ENCODE measurements around the gene ZBTB1. TPM values are rescaled to one million over a fixed set of nuclear protein-coding genes. Genes with fewer than 3 reads are reported as not detected.
"Not testable (repeated sequence)": the region's sequence is repeated elsewhere in the genome, so short reads cannot be mapped to it uniquely, and the experiment has no call there.

ZBTB1 gene
- total and polyA plus RNA-seq, 10 donors: 25.4 to 84.2 (median 57.5) TPM

DNA sequence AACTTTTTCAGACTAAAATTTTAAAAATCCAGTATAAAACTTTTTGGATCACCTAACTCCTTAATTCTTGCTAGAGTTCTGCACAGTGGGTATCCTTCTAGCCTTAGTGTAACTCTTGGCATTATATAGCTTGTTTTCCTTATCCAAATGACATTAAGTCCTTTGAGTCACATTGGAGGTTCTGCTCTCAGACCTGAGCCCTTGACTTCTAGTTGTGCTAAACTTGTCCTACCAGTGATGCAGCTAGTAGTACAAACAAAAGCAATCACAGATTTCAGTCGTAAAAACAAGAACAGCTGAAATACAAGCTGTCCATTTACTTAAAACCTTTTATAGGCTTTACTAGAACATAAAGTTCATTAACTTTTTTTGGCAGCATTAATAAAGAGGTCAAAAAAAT lies 10.5 kb downstream of the ZBTB1 start:
- Histone ChIP-seq H3K27me3 (replicated peaks in 1 of 7) (no peaks in the 10 kb centered on the region), H3K4me1 (peaks cover 27 to 86% (median 72%) of the 10 kb centered on the region in 6 donors), H3K36me3 (peaks cover 0 to 9% (median 0%) of the 10 kb centered on the region in 6 donors), H3K9me3 (no peaks in the 10 kb centered on the region), H3K27ac (no peak overlapping the region), H3K4me3 (no peak overlapping the region)
- TF ChIP-seq CTCF (IDR thresholded peaks at IDR 0.05 in 8 of 11, conservative IDR thresholded peaks at IDR 0.05 in 3 of 11) (no peak), POLR2AphosphoS5 (IDR thresholded peaks at IDR 0.05) (no peak), POLR2A (IDR thresholded peaks at IDR 0.05) (no peak)
- no peak for DNase-seq
- 62 to 84% (median 69%) methylated on average over 1 of the region's 1 CpG for WGBS, 5 donors
- intact Hi-C loops (cut with DNase I; ENCODE audit: low total_unique reads): no loop called here

GRCh38 chr14:64516969-64517368 lies 12.4 kb downstream of the ZBTB1 start:
- Histone ChIP-seq H3K4me1 (peaks cover 14 to 86% (median 53%) of the 10 kb centered on the region in 6 donors), H3K9me3 (no peaks in the 10 kb centered on the region), H3K27me3 (replicated peaks in 1 of 7) (no peaks in the 10 kb centered on the region), H3K27ac (no peak overlapping the region), H3K4me3 (no peak overlapping the region), H3K36me3 (peaks cover 0 to 21% (median 7%) of the 10 kb centered on the region in 6 donors)
- no peak for DNase-seq
- TF ChIP-seq POLR2AphosphoS5 (IDR thresholded peaks at IDR 0.05) (no peak), POLR2A (IDR thresholded peaks at IDR 0.05) (no peak), CTCF (IDR thresholded peaks at IDR 0.05 in 8 of 11, conservative IDR thresholded peaks at IDR 0.05 in 3 of 11) (no peak)
- intact Hi-C loops (cut with DNase I; ENCODE audit: low total_unique reads): no loop called here
- WGBS, 5 donors: 60 to 76% (median 66%) methylated on average over 1 of the region's 1 CpG

DNA sequence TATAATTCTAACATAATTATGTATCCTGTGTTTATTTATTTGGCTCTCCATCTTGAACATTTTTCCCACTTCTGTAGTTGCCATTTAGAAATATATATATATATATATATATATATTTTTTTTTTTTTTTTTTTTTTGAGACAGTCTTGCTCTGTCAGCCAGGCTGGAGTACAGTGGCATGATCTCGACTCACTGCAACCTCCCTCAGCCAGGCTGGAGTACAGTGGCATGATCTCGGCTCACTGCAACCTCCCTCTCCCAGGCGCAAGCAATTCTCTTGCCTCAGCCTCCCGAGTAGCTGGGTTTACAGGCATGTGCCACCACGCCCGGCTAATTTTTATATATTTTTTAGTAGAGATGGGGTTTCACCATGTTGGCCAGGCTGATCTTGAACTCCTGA lies 13.1 kb downstream of the ZBTB1 start:
- H3K36me3 ChIP-seq: peaks cover 0 to 28% (median 14%) of the 10 kb centered on the region in 6 donors
- H3K4me3 ChIP-seq; H3K27ac ChIP-seq; DNase-seq; intact Hi-C loops (cut with DNase I; ENCODE audit: low total_unique reads); H3K9me3 ChIP-seq; H3K27me3 ChIP-seq (replicated peaks in 1 of 7): not testable (repeated sequence)
- WGBS, 5 donors: 76 to 96% (median 93%) methylated on average over 6 of the region's 6 CpGs
- H3K4me1 ChIP-seq: peaks cover 9 to 82% (median 46%) of the 10 kb centered on the region in 6 donors

DNA sequence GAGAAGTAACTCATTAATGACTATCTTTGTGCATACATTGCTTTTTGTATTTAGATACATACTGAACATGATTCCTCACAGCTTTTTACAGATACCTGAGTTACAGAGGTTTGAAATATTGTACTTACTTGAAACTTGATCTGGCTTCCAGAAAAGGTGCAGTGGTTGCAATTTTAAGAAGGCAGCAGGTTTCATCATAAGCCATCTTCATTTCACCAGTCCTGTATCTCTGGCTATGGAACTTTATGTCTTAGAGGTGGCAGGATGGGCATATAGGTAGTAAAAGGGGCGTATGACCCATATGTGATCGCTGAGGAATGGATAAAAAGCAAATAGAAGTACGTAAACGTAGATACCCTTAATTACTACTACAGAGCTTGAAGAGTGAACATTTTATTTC lies 13.7 kb downstream of the ZBTB1 start:
- DNase-seq: no peak
- Histone ChIP-seq H3K9me3 (no peaks in the 10 kb centered on the region), H3K27me3 (replicated peaks in 1 of 7) (no peaks in the 10 kb centered on the region), H3K27ac (no peak overlapping the region), H3K4me1 (peaks cover 4 to 76% (median 41%) of the 10 kb centered on the region in 6 donors), H3K4me3 (no peak overlapping the region), H3K36me3 (peaks cover 0 to 30% (median 20%) of the 10 kb centered on the region in 6 donors)
- 69 to 94% (median 91%) methylated on average over 4 of the region's 4 CpGs for WGBS, 5 donors
- intact Hi-C loops (cut with DNase I; ENCODE audit: low total_unique reads): no loop called here
- TF ChIP-seq POLR2AphosphoS5 (IDR thresholded peaks at IDR 0.05): no peak

DNA sequence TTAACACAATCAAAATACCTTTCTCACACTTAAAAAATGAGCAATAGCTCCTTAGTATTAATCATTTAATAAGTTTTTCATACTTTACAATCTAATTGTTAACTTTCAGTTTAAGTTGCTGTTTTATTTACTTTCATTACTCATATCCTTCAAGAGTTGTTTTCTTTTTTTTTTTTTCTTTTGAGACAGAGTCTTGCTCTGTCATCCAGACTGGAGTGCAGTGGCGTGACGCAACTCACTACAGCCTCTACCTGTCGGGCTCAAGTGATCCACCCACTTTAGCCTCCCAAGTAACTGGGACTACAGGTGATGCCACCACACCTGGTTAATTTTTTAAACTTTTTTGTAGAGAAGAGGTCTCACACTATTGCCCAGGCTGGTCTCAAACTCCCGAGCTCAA lies 16.1 kb downstream of the ZBTB1 start:
- Histone ChIP-seq H3K9me3 (no peaks in the 10 kb centered on the region), H3K27ac (no peak overlapping the region), H3K27me3 (replicated peaks in 1 of 7) (no peaks in the 10 kb centered on the region), H3K4me3 (no peak overlapping the region), H3K4me1 (peaks cover 0 to 52% (median 23%) of the 10 kb centered on the region in 6 donors), H3K36me3 (peaks cover 0 to 49% (median 22%) of the 10 kb centered on the region in 6 donors)
- intact Hi-C loops (cut with DNase I; ENCODE audit: low total_unique reads): no loop called here
- TF ChIP-seq POLR2AphosphoS5 (IDR thresholded peaks at IDR 0.05): no peak
- no peak for TF ChIP-seq CTCF (IDR thresholded peaks at IDR 0.05 in 8 of 11, conservative IDR thresholded peaks at IDR 0.05 in 3 of 11)
- no peak for TF ChIP-seq POLR2A (IDR thresholded peaks at IDR 0.05)
- no peak for DNase-seq
- WGBS, 5 donors: 87 to 97% (median 94%) methylated on average over 4 of the region's 4 CpGs
